Adipose tissue (tissue), 3 donors: ENCODE data around the gene CDKAL1. TPM values are rescaled to one million over a fixed set of nuclear protein-coding genes. Genes with fewer than 3 reads are reported as not detected.

Experiments
- H3K27ac ChIP-seq: one replicate; pipeline ENCODE4 v1.5.1; 2013; ENCODE audit warnings: low read depth, low read length
- WGBS, 3 donors: extraction: QIAGEN DNeasy Blood & Tissue Kit; methylation state at CpG; one replicate each; pipeline ENCODE4 v1.1.7; 2013; 5-methylcytosine and 5-hydroxymethylcytosine counted together
- polyA plus RNA-seq, 3 donors: library from polyadenylated mRNA; stranded (reverse); fragments of 200-250 nt; gene quantifications; one replicate each; pipeline ENCODE4 v1.2.3, GENCODE V29; 2013
- donor health status: healthy with polysubstance abuse.
- donor health status: Bipolar disorder and iron deficiency.
- donor health status: healthy.

CDKAL1 gene
- polyA plus RNA-seq, 3 donors: 2.9 to 6.0 (median 3.6) TPM

- H3K27ac ChIP-seq: no peak overlapping the region
- 90 to 94% (median 92%) methylated on average over 3 of the region's 3 CpGs for WGBS, 3 donors
Observed at GRCh38 chr6:21131406-21131805, 597.1 kb downstream of the CDKAL1 start.

- 41 to 61% (median 48%) methylated on average over 1 of the region's 1 CpG for WGBS, 3 donors
Observed at GRCh38 chr6:21132446-21132845, 598.2 kb downstream of the CDKAL1 start.

GRCh38 chr6:21132856-21133838 is 598.9 kb downstream of the CDKAL1 start:
- 49 to 69% (median 55%) methylated on average over 6 of the region's 6 CpGs for WGBS, 3 donors
- no peak overlapping the region for H3K27ac ChIP-seq

More at GRCh38 chr6:21132446-21132845, 598.2 kb downstream of the CDKAL1 start:
- no peak overlapping the region for H3K27ac ChIP-seq

- WGBS, 3 donors: 53 to 77% (median 66%) methylated on average over 6 of the region's 6 CpGs
- H3K27ac ChIP-seq: no peak overlapping the region
Observed at GRCh38 chr6:21133901-21134300, 599.6 kb downstream of the CDKAL1 start.

GRCh38 chr6:21134356-21134755 is 600.1 kb downstream of the CDKAL1 start:
- no peak overlapping the region for H3K27ac ChIP-seq
- 84 to 92% (median 90%) methylated on average over 4 of the region's 4 CpGs for WGBS, 3 donors

- H3K27ac ChIP-seq: no peak overlapping the region
- WGBS, 3 donors: 94 to 97% (median 97%) methylated on average over 7 of the region's 7 CpGs
Observed at GRCh38 chr6:21135484-21136013, 601.3 kb downstream of the CDKAL1 start.

- WGBS, 3 donors: 91 to 95% (median 94%) methylated on average over 2 of the region's 2 CpGs
- no peak overlapping the region for H3K27ac ChIP-seq
Observed at GRCh38 chr6:21137700-21138335, 603.6 kb downstream of the CDKAL1 start.

- 63 to 75% (median 68%) methylated on average over 8 of the region's 8 CpGs for WGBS, 3 donors
- no peak overlapping the region for H3K27ac ChIP-seq
Observed at GRCh38 chr6:21138336-21139069, 604.2 kb downstream of the CDKAL1 start.

- H3K27ac ChIP-seq: no peak overlapping the region
- 97 to 98% (median 98%) methylated on average over 6 of the region's 6 CpGs for WGBS, 3 donors
Observed at GRCh38 chr6:21140966-21141365, 606.7 kb downstream of the CDKAL1 start.

GRCh38 chr6:21141616-21142303 is 607.5 kb downstream of the CDKAL1 start:
- H3K27ac ChIP-seq: no peak overlapping the region
- WGBS, 3 donors: 93 to 96% (median 95%) methylated on average over 1 of the region's 1 CpG

GRCh38 chr6:21142741-21143140 is 608.5 kb downstream of the CDKAL1 start:
- WGBS, 3 donors: 80 to 92% (median 91%) methylated on average over 3 of the region's 3 CpGs

GRCh38 chr6:21143645-21144044 is 609.4 kb downstream of the CDKAL1 start:
- H3K27ac ChIP-seq: no peak overlapping the region
- WGBS, 3 donors: 82 to 83% (median 83%) methylated on average over 4 of the region's 4 CpGs

More at GRCh38 chr6:21142741-21143140, 608.5 kb downstream of the CDKAL1 start:
- H3K27ac ChIP-seq: no peak overlapping the region

GRCh38 chr6:21144928-21145327 is 610.7 kb downstream of the CDKAL1 start:
- no peak overlapping the region for H3K27ac ChIP-seq
- WGBS, 3 donors: 82 to 91% (median 89%) methylated on average over 2 of the region's 2 CpGs

- 49 to 73% (median 71%) methylated on average over 2 of the region's 2 CpGs for WGBS, 3 donors
- H3K27ac ChIP-seq: no peak overlapping the region
Observed at GRCh38 chr6:21147995-21148394, 613.7 kb downstream of the CDKAL1 start.

- WGBS, 3 donors: 89 to 91% (median 90%) methylated on average over 6 of the region's 6 CpGs
Observed at GRCh38 chr6:21149470-21149869, 615.2 kb downstream of the CDKAL1 start.

GRCh38 chr6:21150667-21151066 is 616.4 kb downstream of the CDKAL1 start:
- no peak overlapping the region for H3K27ac ChIP-seq
- 68 to 99% (median 71%) methylated on average over 1 of the region's 1 CpG for WGBS, 3 donors

More at GRCh38 chr6:21149470-21149869, 615.2 kb downstream of the CDKAL1 start:
- no peak overlapping the region for H3K27ac ChIP-seq

- 22 to 66% (median 61%) methylated on average over 5 of the region's 5 CpGs for WGBS, 3 donors
- no peak overlapping the region for H3K27ac ChIP-seq
Observed at GRCh38 chr6:21151119-21151518, 616.9 kb downstream of the CDKAL1 start.

GRCh38 chr6:21151530-21151929 is 617.3 kb downstream of the CDKAL1 start:
- no peak overlapping the region for H3K27ac ChIP-seq
- WGBS, 3 donors: 19 to 77% (median 68%) methylated on average over 5 of the region's 5 CpGs
